ENCODE measurements around the gene OSCP1.

Gene OSCP1

GRCh38 chr1:36381405-36381804 lies 68.8 kb downstream of the OSCP1 start:
- Histone ChIP-seq H3K4me1 (ENCODE audit: insufficient read depth, low read length, severe bottlenecking) (peaks cover 52% of the 10 kb centered on the region), H3K4me2 (ENCODE audit: low read length) (no peak overlapping the region)

GRCh38 chr1:36380782-36381181 lies 69.5 kb downstream of the OSCP1 start:
- TF ChIP-seq EZH2 (IDR thresholded peaks at IDR 0.05; ENCODE audit: borderline replicate concordance, low read length) (no peak), CTCF (IDR thresholded peaks at IDR 0.05; ENCODE audit: low read length) (no peak)
- no peak overlapping the region; the same call in 1 of the 2 replicates for H3K9ac ChIP-seq (ENCODE audit: low read length)
- no peaks in the 10 kb centered on the region for H4K20me1 ChIP-seq (ENCODE audit: insufficient read depth, low read length)
- H3K9me2 ChIP-seq (ENCODE audit: low read depth, low read length) = no peaks in the 10 kb centered on the region
- H3K4me1 ChIP-seq (ENCODE audit: insufficient read depth, low read length, severe bottlenecking) = peaks cover 54% of the 10 kb centered on the region
- no peaks in the 10 kb centered on the region for H3K9me3 ChIP-seq (ENCODE audit: low read length)
- peak overlapping the region; percentile 40 for H3K27ac ChIP-seq (ENCODE audit: low read depth, low read length, poor library complexity, severe bottlenecking)
- H3K36me3 ChIP-seq (ENCODE audit: insufficient read depth, low read length) = 0 out of 2 replicates have a peak, but pooled peaks cover 2% of the 10 kb centered on the region
- no peak overlapping the region; the same call in 1 of the 2 replicates for H3K4me2 ChIP-seq (ENCODE audit: low read length)
- H2AFZ ChIP-seq (ENCODE audit: low read length) = no peak overlapping the region
- no peaks in the 10 kb centered on the region for H3F3A ChIP-seq (ENCODE audit: insufficient read depth, low read length)
- H3K79me2 ChIP-seq (ENCODE audit: insufficient read depth, low read length) = peaks cover 32% of the 10 kb centered on the region
- H3K4me3 ChIP-seq (ENCODE audit: low read depth, low read length, poor library complexity, severe bottlenecking) = no peak overlapping the region
- no peaks in the 10 kb centered on the region for H3K27me3 ChIP-seq (ENCODE audit: insufficient read depth, low read length)

More at GRCh38 chr1:36381405-36381804, 68.8 kb downstream of the OSCP1 start:
- H3K27me3 ChIP-seq (ENCODE audit: insufficient read depth, low read length) = no peaks in the 10 kb centered on the region
- no peak overlapping the region for H3K4me3 ChIP-seq (ENCODE audit: low read depth, low read length, poor library complexity, severe bottlenecking)
- H4K20me1 ChIP-seq (ENCODE audit: insufficient read depth, low read length) = no peaks in the 10 kb centered on the region
- no peak overlapping the region for H2AFZ ChIP-seq (ENCODE audit: low read length)
- H3K36me3 ChIP-seq (ENCODE audit: insufficient read depth, low read length) = no peaks in the 10 kb centered on the region
- no peaks in the 10 kb centered on the region for H3K9me3 ChIP-seq (ENCODE audit: low read length)
- no peak overlapping the region for H3K9ac ChIP-seq (ENCODE audit: low read length)
- TF ChIP-seq CTCF (IDR thresholded peaks at IDR 0.05; ENCODE audit: low read length) = no peak
- TF ChIP-seq EZH2 (IDR thresholded peaks at IDR 0.05; ENCODE audit: borderline replicate concordance, low read length) = no peak
- H3K9me2 ChIP-seq (ENCODE audit: low read depth, low read length) = no peaks in the 10 kb centered on the region
- no peaks in the 10 kb centered on the region for H3F3A ChIP-seq (ENCODE audit: insufficient read depth, low read length)
- H3K79me2 ChIP-seq (ENCODE audit: insufficient read depth, low read length) = peaks cover 32% of the 10 kb centered on the region
- H3K27ac ChIP-seq (ENCODE audit: low read depth, low read length, poor library complexity, severe bottlenecking) = no peak overlapping the region

- no peaks in the 10 kb centered on the region for H3F3A ChIP-seq (ENCODE audit: insufficient read depth, low read length)
- no peaks in the 10 kb centered on the region for H4K20me1 ChIP-seq (ENCODE audit: insufficient read depth, low read length)
- no peak overlapping the region for H2AFZ ChIP-seq (ENCODE audit: low read length)
- peaks cover 60% of the 10 kb centered on the region for H3K4me1 ChIP-seq (ENCODE audit: insufficient read depth, low read length, severe bottlenecking)
- no peaks in the 10 kb centered on the region for H3K9me2 ChIP-seq (ENCODE audit: low read depth, low read length)
- H3K4me2 ChIP-seq (ENCODE audit: low read length) = no peak overlapping the region
- TF ChIP-seq CTCF (IDR thresholded peaks at IDR 0.05; ENCODE audit: low read length) (no peak), EZH2 (IDR thresholded peaks at IDR 0.05; ENCODE audit: borderline replicate concordance, low read length) (no peak)
- H3K9me3 ChIP-seq (ENCODE audit: low read length) = no peaks in the 10 kb centered on the region
- no peak overlapping the region for H3K4me3 ChIP-seq (ENCODE audit: low read depth, low read length, poor library complexity, severe bottlenecking)
- H3K79me2 ChIP-seq (ENCODE audit: insufficient read depth, low read length) = peaks cover 32% of the 10 kb centered on the region
- 0 out of 2 replicates have a peak, but pooled peaks cover 2% of the 10 kb centered on the region for H3K36me3 ChIP-seq (ENCODE audit: insufficient read depth, low read length)
- H3K27ac ChIP-seq (ENCODE audit: low read depth, low read length, poor library complexity, severe bottlenecking) = peak overlapping the region; percentile 40
- no peaks in the 10 kb centered on the region for H3K27me3 ChIP-seq (ENCODE audit: insufficient read depth, low read length)
- H3K9ac ChIP-seq (ENCODE audit: low read length) = no peak overlapping the region; the same call in 1 of the 2 replicates
These were observed 70.1 kb downstream of the OSCP1 start for GRCh38 chr1:36380143-36380619.
